Stimulated activated CD4-positive, alpha-beta T cell treated with anti-CD3 and anti-CD28 coated beads, Interleukin-15, amount 100 ng/mL, for 24 hours (primary cell): ENCODE measurements around the gene GCSAML.

Experiments
- DNase-seq: peaks from one replicate; pipeline ENCODE4 v3.0.0-alpha.2; 2020

GCSAML gene

DNA sequence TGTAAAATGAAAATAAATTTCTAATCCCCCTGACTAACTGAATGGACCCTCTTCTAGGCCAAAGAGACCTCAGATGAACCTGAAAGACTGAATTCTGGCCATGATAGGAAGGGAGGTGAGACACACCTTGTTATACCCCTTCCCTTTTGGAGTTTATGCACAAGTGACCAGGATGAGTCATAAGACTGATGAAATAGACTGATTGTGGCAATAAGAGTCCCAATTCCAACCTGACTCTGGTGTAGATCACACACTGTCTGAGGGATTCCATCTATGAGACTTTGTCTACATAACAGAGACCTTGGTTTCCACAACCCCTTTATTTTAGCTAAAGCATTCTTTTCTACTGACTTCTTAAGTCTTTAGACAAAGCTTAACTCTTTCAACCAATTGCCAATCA is 25.7 kb downstream of the GCSAML start:
- no peak for DNase-seq

GRCh38 chr1:247576514-247576913 is 27.6 kb downstream of the GCSAML start:
- DNase-seq, result no peak

DNA sequence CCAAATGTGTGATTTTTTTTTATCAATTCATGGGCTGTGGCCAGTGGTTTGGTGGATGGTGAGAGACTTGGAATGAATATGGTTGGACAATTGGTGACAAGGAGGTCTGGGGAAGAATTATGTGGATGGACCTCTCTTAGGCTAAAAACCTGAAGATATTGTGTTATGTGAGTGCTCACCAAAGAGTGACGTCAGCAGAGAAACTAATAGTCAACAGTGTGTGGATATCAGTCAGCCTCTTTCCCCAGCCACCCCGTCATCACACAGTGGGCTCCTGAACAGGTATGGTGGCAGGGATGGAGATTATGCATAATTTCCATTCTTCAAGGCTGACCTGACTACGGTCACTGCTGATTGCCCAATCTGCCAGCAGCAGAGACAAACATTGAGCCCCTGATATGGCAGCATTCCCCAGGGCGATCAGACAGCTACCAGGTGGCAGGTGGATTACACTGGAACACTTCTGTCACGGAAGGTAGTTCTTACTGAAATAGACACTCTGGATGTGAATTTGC is 30.1 kb downstream of the GCSAML start:
- no peak for DNase-seq

GRCh38 chr1:247588060-247588459 is 39.1 kb downstream of the GCSAML start, which contains the start of gene OR2G2:
OR2G2 (plus strand) TSS chr1:247588360; CDS start chr1:247588360, 0 bp downstream.
- no peak for DNase-seq

DNA sequence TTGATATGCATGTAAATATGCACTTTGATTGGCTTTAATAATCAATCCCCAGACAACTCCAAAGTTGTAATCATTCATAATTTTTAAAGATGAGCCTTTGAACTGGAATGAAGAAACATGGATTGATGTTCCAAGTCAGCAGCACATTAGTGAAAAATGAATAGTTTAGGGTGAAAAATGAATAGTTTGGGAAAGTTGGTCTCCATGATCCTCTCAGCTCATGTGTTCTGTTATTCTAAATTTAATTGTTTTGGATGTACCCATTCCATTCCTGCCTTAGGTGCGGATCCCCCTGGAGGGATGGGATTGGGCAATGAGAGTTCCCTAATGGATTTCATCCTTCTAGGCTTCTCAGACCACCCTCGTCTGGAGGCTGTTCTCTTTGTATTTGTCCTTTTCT is 56.4 kb downstream of the GCSAML start, which contains the start of gene OR2G3:
Gene OR2G3, plus strand, starts transcription at position 301 of the 400 bp plus-strand sequence. Its CDS starts 0 bp downstream, at position 301.
- no peak for DNase-seq

DNA sequence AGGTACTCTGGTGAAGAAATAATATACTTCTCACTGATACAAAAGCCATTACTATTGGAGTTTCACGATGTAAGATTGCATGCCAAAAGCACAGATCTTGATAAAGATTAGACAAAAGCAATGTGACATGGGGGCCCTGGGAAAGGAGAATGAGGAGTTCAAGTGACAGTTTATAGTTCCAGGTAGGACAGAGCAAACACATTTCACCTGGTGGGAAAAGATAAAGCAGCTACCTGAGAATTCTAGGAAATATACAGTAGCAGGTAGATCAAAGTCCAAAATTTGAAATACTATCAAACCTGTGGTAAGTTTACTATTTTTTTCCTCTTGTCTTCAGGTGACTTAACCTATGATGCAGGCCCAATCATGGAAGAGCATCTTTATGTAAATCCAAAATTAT is 64.5 kb downstream of the GCSAML start:
- no peak for DNase-seq

DNA sequence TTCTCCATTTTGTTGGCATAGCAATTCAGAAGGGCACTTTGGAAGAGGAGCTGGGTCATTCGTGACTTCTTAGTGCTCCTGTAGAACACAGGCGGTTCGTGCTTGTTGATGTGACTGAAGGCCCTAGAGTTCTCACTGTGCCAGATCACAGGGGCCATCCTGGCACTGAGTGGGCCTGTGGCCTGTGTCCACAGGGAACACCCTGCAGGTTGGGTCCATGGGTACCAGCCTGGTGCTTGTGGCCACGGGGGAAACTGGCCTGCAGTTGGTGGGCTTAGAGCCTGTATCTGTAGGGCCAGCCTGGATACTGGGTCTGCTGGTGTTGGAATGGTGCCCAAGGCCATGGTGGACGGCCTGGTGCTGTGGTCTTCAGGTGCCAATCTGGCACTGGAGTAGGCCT is 65.7 kb downstream of the GCSAML start:
- DNase-seq, result no peak
